HG03469 (cell line): ENCODE data around the gene SH3BP2.

Experiments used
- ATAC-seq: cut with Tn5 transposase; IDR thresholded peaks from one replicate; pipeline ENCODE4 v1.9.1; 2021; ENCODE audit warnings: mild to moderate bottlenecking, moderate library complexity, moderate number of reproducible peaks; ENCODE audit not compliant: unreplicated experiment

Gene SH3BP2

GRCh38 chr4:2849267-2850152, 56.6 kb downstream of the SH3BP2 start:
- ATAC-seq = no peak

GRCh38 chr4:2850966-2851798, 58.3 kb downstream of the SH3BP2 start:
- ATAC-seq = no peak

GRCh38 chr4:2852481-2852921, 59.6 kb downstream of the SH3BP2 start:
- no peak for ATAC-seq

- ATAC-seq = no peak
Observed at GRCh38 chr4:2855584-2855983, 62.7 kb downstream of the SH3BP2 start.

GRCh38 chr4:2856266-2856665, 63.4 kb downstream of the SH3BP2 start:
- ATAC-seq = no peak

GRCh38 chr4:2857349-2857927, 64.6 kb downstream of the SH3BP2 start:
- no peak for ATAC-seq

- no peak for ATAC-seq
Observed at GRCh38 chr4:2858451-2859217, 65.7 kb downstream of the SH3BP2 start.

GRCh38 chr4:2859514-2859913, 66.6 kb downstream of the SH3BP2 start:
- no peak for ATAC-seq

- no peak for ATAC-seq
Observed at GRCh38 chr4:2860391-2861348, 67.8 kb downstream of the SH3BP2 start.

GRCh38 chr4:2861631-2862436, 68.9 kb downstream of the SH3BP2 start:
- ATAC-seq = no peak

- ATAC-seq = no peak
Observed at GRCh38 chr4:2862528-2862927, 69.6 kb downstream of the SH3BP2 start.

- no peak for ATAC-seq
Observed at GRCh38 chr4:2863649-2864048, 70.8 kb downstream of the SH3BP2 start.

- ATAC-seq = no peak
Observed at GRCh38 chr4:2865196-2865780, 72.4 kb downstream of the SH3BP2 start.

GRCh38 chr4:2866160-2866861, 73.4 kb downstream of the SH3BP2 start:
- ATAC-seq = no peak

GRCh38 chr4:2866891-2867290, 74.0 kb downstream of the SH3BP2 start:
- ATAC-seq = no peak

- ATAC-seq = no peak
Observed at GRCh38 chr4:2867758-2868491, 75.0 kb downstream of the SH3BP2 start.

GRCh38 chr4:2868877-2869487, 76.1 kb downstream of the SH3BP2 start:
- no peak for ATAC-seq
